KMS-11 (cell line): Measurements from ENCODE around the gene MAN2A2.

ENCODE experiments used
- H2AFZ ChIP-seq: fragments of 200-600 bp; sonication (generic); 2 replicates; pipeline ENCODE4 v1.6.1; 2016; ENCODE audit warnings: antibody characterized with exemption, mixed run types, low read depth
- H3K27ac ChIP-seq: fragments of 200-600 bp; sonication (generic); 2 replicates; pipeline ENCODE4 v1.6.1; 2016; ENCODE audit warnings: mild to moderate bottlenecking, mixed run types
- H3K27me3 ChIP-seq: fragments of 200-600 bp; sonication (generic); 2 replicates; pipeline ENCODE4 v1.6.1; 2017; ENCODE audit warnings: mild to moderate bottlenecking, low read depth, mixed run types, moderate library complexity; ENCODE audit not compliant: insufficient read depth
- H3K36me3 ChIP-seq: fragments of 200-600 bp; sonication (generic); 2 replicates; pipeline ENCODE4 v1.6.1; 2017; ENCODE audit warnings: mild to moderate bottlenecking, mixed run types; ENCODE audit not compliant: insufficient read depth
- H3K4me1 ChIP-seq: fragments of 200-600 bp; sonication (generic); 2 replicates; pipeline ENCODE4 v1.6.1; 2016; ENCODE audit warnings: mild to moderate bottlenecking, low read depth, mixed run types; ENCODE audit not compliant: poor library complexity, severe bottlenecking
- H3K4me2 ChIP-seq: fragments of 200-600 bp; sonication (generic); 2 replicates; pipeline ENCODE4 v1.7.0; 2016; ENCODE audit warnings: mild to moderate bottlenecking, mixed run types
- H3K4me3 ChIP-seq: fragments of 200-600 bp; sonication (generic); IDR thresholded peaks from 2 replicates; pipeline ENCODE4 v1.6.1; 2017; ENCODE audit warnings: low read depth, low read length, mixed read lengths; ENCODE audit not compliant: insufficient read depth
- H3K79me2 ChIP-seq: fragments of 200-600 bp; sonication (generic); 2 replicates; pipeline ENCODE4 v1.6.1; 2016; ENCODE audit warnings: low read depth, mixed run types; ENCODE audit not compliant: insufficient read depth
- H3K9ac ChIP-seq: fragments of 200-600 bp; sonication (generic); 2 replicates; pipeline ENCODE4 v1.6.1; 2016; ENCODE audit warnings: mild to moderate bottlenecking, mixed run types
- H4K20me1 ChIP-seq: fragments of 200-600 bp; sonication (generic); 2 replicates; pipeline ENCODE4 v1.6.1; 2016; ENCODE audit warnings: mild to moderate bottlenecking, mixed run types; ENCODE audit not compliant: insufficient read depth
- TF ChIP-seq, protein P1 (sequence below): fragments of 200-600 bp; sonication (generic); conservative IDR thresholded peaks from 2 replicates; pipeline ENCODE4 v1.6.1; 2017; ENCODE audit warnings: low read depth, mild to moderate bottlenecking, antibody characterized with exemption, low read length, moderate library complexity, mixed read lengths

Gene MAN2A2

DNA sequence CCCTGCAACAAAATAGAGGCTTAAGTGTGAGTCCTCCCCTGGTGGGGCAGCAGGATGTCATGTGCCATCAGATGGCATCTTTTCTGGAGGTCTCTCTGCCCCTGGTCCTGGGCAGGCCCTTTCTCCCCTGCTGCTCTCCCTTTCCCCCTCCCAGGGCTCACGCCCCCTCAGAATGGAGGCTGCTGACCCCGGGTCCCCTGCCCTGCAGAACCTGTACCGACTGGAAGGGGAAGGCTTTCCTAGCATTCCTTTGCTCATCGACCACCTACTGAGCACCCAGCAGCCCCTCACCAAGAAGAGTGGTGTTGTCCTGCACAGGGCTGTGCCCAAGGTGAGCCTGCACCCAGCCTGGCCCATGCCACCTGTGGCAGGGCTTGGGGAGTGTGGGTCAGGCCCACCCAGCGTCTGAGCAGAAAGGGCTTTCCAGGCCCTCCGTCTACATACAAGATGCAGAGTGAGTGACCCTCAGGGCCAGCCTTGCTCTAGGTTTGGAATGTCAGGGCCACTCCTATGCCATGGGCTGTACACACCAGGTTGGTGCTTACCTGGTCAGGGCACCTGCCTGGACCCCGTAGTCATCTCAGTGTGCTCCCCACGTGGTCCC is 11.7 kb upstream of the MAN2A2 start:
- peaks cover under 1% of the 10 kb centered on the region for H3K4me1 ChIP-seq
- H3K9ac ChIP-seq, result no peak overlapping the region
- H3K4me2 ChIP-seq, result no peak overlapping the region
- no peak overlapping the region for H2AFZ ChIP-seq
- no peak overlapping the region for H3K27ac ChIP-seq
- no peaks in the 10 kb centered on the region for H3K79me2 ChIP-seq
- H4K20me1 ChIP-seq, result no peaks in the 10 kb centered on the region
- no peaks in the 10 kb centered on the region for H3K27me3 ChIP-seq
- H3K36me3 ChIP-seq, result no peaks in the 10 kb centered on the region
- H3K4me3 ChIP-seq, result no peak overlapping the region
- TF ChIP-seq, protein P1, sequence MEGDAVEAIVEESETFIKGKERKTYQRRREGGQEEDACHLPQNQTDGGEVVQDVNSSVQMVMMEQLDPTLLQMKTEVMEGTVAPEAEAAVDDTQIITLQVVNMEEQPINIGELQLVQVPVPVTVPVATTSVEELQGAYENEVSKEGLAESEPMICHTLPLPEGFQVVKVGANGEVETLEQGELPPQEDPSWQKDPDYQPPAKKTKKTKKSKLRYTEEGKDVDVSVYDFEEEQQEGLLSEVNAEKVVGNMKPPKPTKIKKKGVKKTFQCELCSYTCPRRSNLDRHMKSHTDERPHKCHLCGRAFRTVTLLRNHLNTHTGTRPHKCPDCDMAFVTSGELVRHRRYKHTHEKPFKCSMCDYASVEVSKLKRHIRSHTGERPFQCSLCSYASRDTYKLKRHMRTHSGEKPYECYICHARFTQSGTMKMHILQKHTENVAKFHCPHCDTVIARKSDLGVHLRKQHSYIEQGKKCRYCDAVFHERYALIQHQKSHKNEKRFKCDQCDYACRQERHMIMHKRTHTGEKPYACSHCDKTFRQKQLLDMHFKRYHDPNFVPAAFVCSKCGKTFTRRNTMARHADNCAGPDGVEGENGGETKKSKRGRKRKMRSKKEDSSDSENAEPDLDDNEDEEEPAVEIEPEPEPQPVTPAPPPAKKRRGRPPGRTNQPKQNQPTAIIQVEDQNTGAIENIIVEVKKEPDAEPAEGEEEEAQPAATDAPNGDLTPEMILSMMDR, result no peak

DNA sequence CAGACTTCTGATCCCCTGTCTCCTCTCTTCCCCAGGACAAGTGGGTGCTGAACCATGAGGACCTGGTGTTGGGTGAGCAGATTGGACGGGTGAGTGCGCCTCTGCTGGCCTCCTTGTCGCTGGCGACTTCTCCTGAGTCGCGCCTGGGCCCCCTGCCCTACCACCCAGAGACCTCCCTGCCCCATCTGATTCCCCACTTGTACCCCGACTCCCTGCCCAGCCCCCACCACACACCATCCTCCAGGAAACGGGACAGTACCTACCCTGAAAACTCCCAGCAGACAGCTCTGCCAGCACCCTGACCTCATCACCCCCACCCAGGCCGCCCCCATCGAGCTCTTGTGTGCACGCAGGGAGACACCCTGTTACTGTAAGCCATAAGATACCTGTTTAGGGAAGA is 11.1 kb upstream of the MAN2A2 start:
- no peak overlapping the region for H2AFZ ChIP-seq
- H3K9ac ChIP-seq, result no peak overlapping the region
- H3K36me3 ChIP-seq, result no peaks in the 10 kb centered on the region

DNA sequence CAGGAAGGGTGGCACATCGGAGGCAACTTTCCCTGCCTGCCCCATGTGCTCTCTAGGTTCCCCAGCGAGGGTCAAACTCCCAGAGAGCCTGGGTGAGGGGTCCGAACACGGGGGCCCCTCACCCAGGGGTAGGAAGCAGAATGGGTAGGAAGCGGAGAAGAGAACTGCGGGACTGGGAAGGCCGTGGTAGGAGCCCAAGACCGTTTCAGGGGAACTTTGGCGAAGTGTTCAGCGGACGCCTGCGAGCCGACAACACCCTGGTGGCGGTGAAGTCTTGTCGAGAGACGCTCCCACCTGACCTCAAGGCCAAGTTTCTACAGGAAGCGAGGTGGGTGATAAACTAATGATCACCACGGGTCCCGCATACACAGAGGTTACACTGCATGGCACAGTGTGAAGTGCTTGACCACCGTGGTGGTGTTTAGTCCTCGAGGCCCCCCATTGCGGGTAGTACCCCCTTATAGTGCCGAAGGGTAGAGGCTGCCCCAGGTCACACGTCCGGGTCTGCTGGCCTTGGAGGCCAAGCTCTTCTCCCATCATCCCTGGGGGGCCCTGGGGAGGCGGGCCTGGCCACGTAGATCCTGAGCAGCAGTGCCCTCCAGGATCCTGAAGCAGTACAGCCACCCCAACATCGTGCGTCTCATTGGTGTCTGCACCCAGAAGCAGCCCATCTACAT is 10.5 kb upstream of the MAN2A2 start:
- H4K20me1 ChIP-seq, result no peaks in the 10 kb centered on the region
- TF ChIP-seq, protein P1, result no peak
- no peak overlapping the region for H2AFZ ChIP-seq
- H3K79me2 ChIP-seq, result no peaks in the 10 kb centered on the region
- H3K27me3 ChIP-seq, result no peaks in the 10 kb centered on the region
- no peaks in the 10 kb centered on the region for H3K36me3 ChIP-seq
- H3K4me1 ChIP-seq, result no peaks in the 10 kb centered on the region
- no peak overlapping the region for H3K9ac ChIP-seq
- no peak overlapping the region for H3K27ac ChIP-seq
- H3K4me3 ChIP-seq, result no peak overlapping the region
- no peak overlapping the region for H3K4me2 ChIP-seq

More for the DNA sequence above, 11.1 kb upstream of the MAN2A2 start:
- Histone ChIP-seq H3K4me2 (no peak overlapping the region), H4K20me1 (no peaks in the 10 kb centered on the region), H3K27ac (no peak overlapping the region), H3K79me2 (no peaks in the 10 kb centered on the region), H3K4me3 (no peak overlapping the region), H3K4me1 (no peaks in the 10 kb centered on the region), H3K27me3 (no peaks in the 10 kb centered on the region)
- TF ChIP-seq, protein P1, result no peak

DNA sequence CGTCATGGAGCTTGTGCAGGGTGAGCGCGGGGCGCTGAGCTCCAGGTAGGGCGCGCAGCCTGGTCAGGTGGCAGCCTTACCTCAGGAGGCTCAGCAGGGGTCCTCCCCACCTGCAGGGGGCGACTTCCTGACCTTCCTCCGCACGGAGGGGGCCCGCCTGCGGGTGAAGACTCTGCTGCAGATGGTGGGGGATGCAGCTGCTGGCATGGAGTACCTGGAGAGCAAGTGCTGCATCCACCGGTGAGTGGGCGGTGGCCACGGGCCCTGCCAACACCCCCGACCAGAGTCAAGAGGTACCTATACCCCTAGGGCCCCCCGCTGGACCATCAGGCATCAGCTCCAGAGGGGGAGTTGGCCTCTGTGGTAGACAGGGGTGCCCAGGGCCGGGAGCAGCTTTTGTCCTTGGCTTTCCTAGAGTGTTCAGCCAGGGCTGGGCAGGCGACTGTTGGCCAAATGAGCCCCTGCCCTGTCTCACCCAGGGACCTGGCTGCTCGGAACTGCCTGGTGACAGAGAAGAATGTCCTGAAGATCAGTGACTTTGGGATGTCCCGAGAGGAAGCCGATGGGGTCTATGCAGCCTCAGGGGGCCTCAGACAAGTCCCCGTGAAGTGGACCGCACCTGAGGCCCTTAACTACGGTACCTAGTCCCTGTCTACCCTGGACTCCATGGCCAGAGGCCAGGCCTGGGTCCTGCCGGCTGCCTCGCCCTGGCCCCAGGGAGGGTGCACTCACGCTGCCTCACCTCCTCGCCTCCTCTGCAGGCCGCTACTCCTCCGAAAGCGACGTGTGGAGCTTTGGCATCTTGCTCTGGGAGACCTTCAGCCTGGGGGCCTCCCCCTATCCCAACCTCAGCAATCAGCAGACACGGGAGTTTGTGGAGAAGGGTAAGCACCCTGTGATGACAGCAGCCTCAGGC is 9.7 kb upstream of the MAN2A2 start:
- no peak overlapping the region for H2AFZ ChIP-seq
- TF ChIP-seq, protein P1, result no peak
- no peaks in the 10 kb centered on the region for H3K79me2 ChIP-seq
- no peaks in the 10 kb centered on the region for H3K27me3 ChIP-seq
- no peaks in the 10 kb centered on the region for H3K4me1 ChIP-seq
- no peak overlapping the region for H3K27ac ChIP-seq
- H4K20me1 ChIP-seq, result no peaks in the 10 kb centered on the region
- H3K9ac ChIP-seq, result no peak overlapping the region
- no peak overlapping the region for H3K4me3 ChIP-seq
- no peaks in the 10 kb centered on the region for H3K36me3 ChIP-seq
- H3K4me2 ChIP-seq, result no peak overlapping the region
